ENCODE data around the gene MRFAP1L1. TPM values are rescaled to one million over a fixed set of nuclear protein-coding genes. Genes with fewer than 3 reads are reported as not detected.

MRFAP1L1 gene
- total and polyA plus RNA-seq, 2 donors (not counting 1 experiment from before 2014, with no cell fraction given): 12.5 to 57.2 TPM

- no peak overlapping the region for H3K27ac Mint-ChIP-seq
- Histone ChIP-seq H3K9me3 (ENCODE audit: control extremely low read depth in 1 of 3, control insufficient read depth in 2 of 3, insufficient read depth in 1 of 3, low read length in 2 of 3) (no peaks in the 10 kb centered on the region), H3K27me3 (replicated peaks in 1 of 4; ENCODE audit: control extremely low read depth in 1 of 4, control insufficient read depth in 3 of 4, insufficient read depth in 4 of 4, low read length in 3 of 4) (no peaks in the 10 kb centered on the region), H3K4me2 (replicated peaks; ENCODE audit: low read depth, low read length, poor library complexity, severe bottlenecking) (no peak overlapping the region), H3K9ac (ENCODE audit: low read length) (no peak overlapping the region), H3K4me3 (ENCODE audit: control extremely low read depth in 1 of 5, extremely low read depth in 1 of 5, insufficient read depth in 1 of 5, low read depth in 2 of 5, low read length in 4 of 5) (no peak overlapping the region), H4K20me1 (ENCODE audit: control insufficient read depth, insufficient read depth, low read length, poor library complexity, severe bottlenecking) (no peaks in the 10 kb centered on the region), H3K79me2 (ENCODE audit: control insufficient read depth, insufficient read depth, low read length) (peaks cover 43% of the 10 kb centered on the region), H3K4me1 (ENCODE audit: control insufficient read depth in 2 of 2, insufficient read depth in 2 of 2, low read length in 2 of 2) (peaks cover 21 to 33% of the 10 kb centered on the region in 2 donors), H3K36me3 (replicated peaks in 1 of 2; ENCODE audit: control extremely low read depth in 1 of 2, control insufficient read depth in 1 of 2, extremely low read depth in 1 of 2, insufficient read depth in 2 of 2, low read length in 1 of 2) (no peaks in the 10 kb centered on the region), H2AFZ (ENCODE audit: insufficient read depth, low read depth, low read length, poor library complexity, severe bottlenecking) (no peak overlapping the region), H3K27ac (ENCODE audit: low read length in 2 of 2) (no peak overlapping the region)
- 79% methylated on average over 6 of the region's 8 CpGs for WGBS (ENCODE audit: insufficient coverage)
- DNase-seq: no peak
- no peaks in the 10 kb centered on the region for H3K9me3 Mint-ChIP-seq (ENCODE audit: insufficient read depth)
- TF ChIP-seq EZH2 (IDR thresholded peaks at IDR 0.05; ENCODE audit: borderline replicate concordance, insufficient read depth, low read depth, low read length, poor library complexity, severe bottlenecking) (no peak), CTCF (IDR thresholded peaks at IDR 0.05) (no peak)
- ChIA-PET CTCF (interaction anchor here (0.7 to 9.7 kb wide), 21 partner anchors 10 to 1083 kb away, joined by 3 to 163 read pairs (median 4); partner anchors contain the start of genes GRPEL1 and MRFAP1L1), POLR2A (interaction anchor here (0.6 to 1.8 kb wide), 8 partner anchors 10 to 349 kb away, joined by 3 to 7 read pairs (median 3); partner anchors contain the start of genes GRPEL1, MAN2B2, MRFAP1L1 and TBC1D14)
- no peak overlapping the region for H3K4me3 Mint-ChIP-seq
- intact Hi-C loops (cut with micrococcal nuclease): loop anchor here (1.0 to 10.0 kb wide), 5 partner anchors 10 to 1083 kb away; partner anchors contain the start of genes KIAA0232 and MRFAP1L1
- H3K4me1 Mint-ChIP-seq: peaks cover 36% of the 10 kb centered on the region
- no peaks in the 10 kb centered on the region for H3K27me3 Mint-ChIP-seq
- no peak for ATAC-seq (ENCODE audit: low read depth)
Observed at GRCh38 chr4:6719611-6720179, 10.0 kb upstream of the MRFAP1L1 start.
